Hematopoietic multipotent progenitor cell (in vitro differentiated cells): ENCODE data around the gene DMD. TPM values are rescaled to one million over a fixed set of nuclear protein-coding genes. Genes with fewer than 3 reads are reported as not detected.

Experiments used
- DNase-seq, 3 donors: peaks; one replicate each; pipeline ENCODE4 v3.0.0-alpha.2; 2011 to 2015; ENCODE audit warnings: low read depth in 2 of 3, low spot score in 2 of 3
- total RNA-seq: library from RNA; depleted of rRNA; stranded (reverse); fragments of >200 nt; gene quantifications from one replicate; pipeline ENCODE4 v1.2.3, GENCODE V29; 2012

DMD gene
- total RNA-seq, 1 donor = 0.54 TPM

- DNase-seq = no peak
These were observed 1647.6 kb downstream of the DMD start for GRCh38 chrX:31563792-31564191.

GRCh38 chrX:31555506-31555905, 1655.8 kb downstream of the DMD start:
- DNase-seq = no peak

- no peak for DNase-seq
These were observed 1659.4 kb downstream of the DMD start for GRCh38 chrX:31551913-31552312.

- DNase-seq = no peak
These were observed 1661.2 kb downstream of the DMD start for GRCh38 chrX:31550158-31550557.

GRCh38 chrX:31547816-31548215, 1663.5 kb downstream of the DMD start:
- no peak for DNase-seq

GRCh38 chrX:31547416-31547815, 1663.9 kb downstream of the DMD start:
- no peak for DNase-seq

GRCh38 chrX:31546126-31546525, 1665.2 kb downstream of the DMD start:
- DNase-seq = no peak

- no peak for DNase-seq
These were observed 1665.6 kb downstream of the DMD start for GRCh38 chrX:31545726-31546125.

GRCh38 chrX:31545191-31545590, 1666.2 kb downstream of the DMD start:
- no peak for DNase-seq

GRCh38 chrX:31543634-31544033, 1667.7 kb downstream of the DMD start:
- DNase-seq = no peak

GRCh38 chrX:31542566-31542965, 1668.8 kb downstream of the DMD start:
- no peak for DNase-seq

GRCh38 chrX:31540313-31540712, 1671.0 kb downstream of the DMD start:
- no peak for DNase-seq

- DNase-seq = no peak
These were observed 1683.8 kb downstream of the DMD start for GRCh38 chrX:31527455-31528126.

- DNase-seq = no peak
These were observed 1687.3 kb downstream of the DMD start for GRCh38 chrX:31523884-31524536.

- no peak for DNase-seq
These were observed 1688.6 kb downstream of the DMD start for GRCh38 chrX:31522760-31523159.

GRCh38 chrX:31521941-31522340, 1689.4 kb downstream of the DMD start:
- DNase-seq = no peak

- no peak for DNase-seq
These were observed 1694.8 kb downstream of the DMD start for GRCh38 chrX:31516527-31516926.

GRCh38 chrX:31508338-31508737, 1703.0 kb downstream of the DMD start:
- DNase-seq = no peak

GRCh38 chrX:31506928-31507327, 1704.4 kb downstream of the DMD start:
- DNase-seq = no peak

- no peak for DNase-seq
These were observed 1705.0 kb downstream of the DMD start for GRCh38 chrX:31506360-31506759.

GRCh38 chrX:31500921-31501320, 1710.4 kb downstream of the DMD start:
- DNase-seq = no peak

GRCh38 chrX:31499109-31499508, 1712.2 kb downstream of the DMD start:
- DNase-seq = no peak

- no peak for DNase-seq
These were observed 1714.3 kb downstream of the DMD start for GRCh38 chrX:31497086-31497485.
